Loucy (cell line): ENCODE data around the gene ANKRD45.

Source experiments
- EZH2phosphoT487 ChIP-seq: fragments of 200-600 bp; IDR thresholded peaks from 2 replicates; pipeline ENCODE4 v1.6.1; 2018; ENCODE audit warnings: antibody characterized with exemption, mild to moderate bottlenecking, moderate library complexity, borderline replicate concordance
- TF ChIP-seq, protein P1 (sequence below): fragments of 200-600 bp; sonication (generic); conservative IDR thresholded peaks from 2 replicates; pipeline ENCODE4 v1.5.1; 2014; ENCODE audit warnings: mild to moderate bottlenecking, antibody characterized with exemption, low read length

DNA sequence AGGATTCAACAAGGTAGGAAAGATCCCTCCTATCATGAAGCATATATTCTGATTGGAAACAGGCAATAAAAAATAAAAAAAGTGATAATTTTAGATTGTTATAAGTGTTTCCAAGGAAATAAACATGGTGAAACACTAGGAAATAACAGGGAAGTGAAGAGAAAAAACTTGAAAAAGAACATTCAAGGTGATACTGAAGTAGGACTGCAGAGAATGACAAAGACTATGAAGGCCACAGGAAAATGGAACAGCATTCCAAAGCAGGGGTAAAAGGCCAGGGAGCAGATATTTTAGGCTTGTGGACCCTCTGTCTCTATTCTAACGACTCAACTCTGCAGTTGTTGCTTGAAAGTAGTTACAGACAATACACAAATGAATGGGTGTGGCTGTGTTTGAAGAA, 7.9 kb downstream of the ANKRD45 start:
- TF ChIP-seq, protein P1, sequence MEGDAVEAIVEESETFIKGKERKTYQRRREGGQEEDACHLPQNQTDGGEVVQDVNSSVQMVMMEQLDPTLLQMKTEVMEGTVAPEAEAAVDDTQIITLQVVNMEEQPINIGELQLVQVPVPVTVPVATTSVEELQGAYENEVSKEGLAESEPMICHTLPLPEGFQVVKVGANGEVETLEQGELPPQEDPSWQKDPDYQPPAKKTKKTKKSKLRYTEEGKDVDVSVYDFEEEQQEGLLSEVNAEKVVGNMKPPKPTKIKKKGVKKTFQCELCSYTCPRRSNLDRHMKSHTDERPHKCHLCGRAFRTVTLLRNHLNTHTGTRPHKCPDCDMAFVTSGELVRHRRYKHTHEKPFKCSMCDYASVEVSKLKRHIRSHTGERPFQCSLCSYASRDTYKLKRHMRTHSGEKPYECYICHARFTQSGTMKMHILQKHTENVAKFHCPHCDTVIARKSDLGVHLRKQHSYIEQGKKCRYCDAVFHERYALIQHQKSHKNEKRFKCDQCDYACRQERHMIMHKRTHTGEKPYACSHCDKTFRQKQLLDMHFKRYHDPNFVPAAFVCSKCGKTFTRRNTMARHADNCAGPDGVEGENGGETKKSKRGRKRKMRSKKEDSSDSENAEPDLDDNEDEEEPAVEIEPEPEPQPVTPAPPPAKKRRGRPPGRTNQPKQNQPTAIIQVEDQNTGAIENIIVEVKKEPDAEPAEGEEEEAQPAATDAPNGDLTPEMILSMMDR: no peak
- TF ChIP-seq EZH2phosphoT487: no peak
